Activated CD8-positive, alpha-beta T cell treated with anti-CD3 and anti-CD28 coated beads for 36 hours (primary cell): ENCODE data around the gene PRAMEF9. TPM values are rescaled to one million over a fixed set of nuclear protein-coding genes. Genes with fewer than 3 reads are reported as not detected.
"Not testable (repeated sequence)": the region's sequence is repeated elsewhere in the genome, so short reads cannot be mapped to it uniquely, and the experiment has no call there.

Source experiments
- ATAC-seq: fragments of 200-7000 bp; cut with Tn5 transposase; one replicate; pipeline ENCODE4 v1.10.0; 2021; ENCODE audit warnings: mild to moderate bottlenecking, moderate library complexity
- CTCF ChIA-PET: fragments of 350-600 bp; sonication (Branson Sonifier 250); formaldehyde crosslinking; loops from one replicate; lab custom pipeline; 2021; ENCODE audit warnings: antibody characterized with exemption; lab: Charles Lee
- POLR2A ChIA-PET: fragments of 350-600 bp; sonication (Branson Sonifier 250); formaldehyde crosslinking; loops from one replicate; lab custom pipeline; 2021; ENCODE audit warnings: antibody characterized with exemption; lab: Charles Lee
- DNase-seq: peaks from one replicate; pipeline ENCODE4 v3.0.0-alpha.2; 2020
- H3K27ac Mint-ChIP-seq: one replicate; pipeline ENCODE4 v1.8.0; 2021; ENCODE audit warnings: mild to moderate bottlenecking, mixed read lengths
- H3K27me3 Mint-ChIP-seq: one replicate; pipeline ENCODE4 v1.8.0; 2021; ENCODE audit warnings: mixed read lengths
- H3K36me3 Mint-ChIP-seq: one replicate; pipeline ENCODE4 v1.8.0; 2021; ENCODE audit warnings: low read depth, mixed read lengths
- H3K4me1 Mint-ChIP-seq: one replicate; pipeline ENCODE4 v1.8.0; 2021; ENCODE audit warnings: low read depth, mixed read lengths
- H3K4me3 Mint-ChIP-seq: one replicate; pipeline ENCODE4 v1.8.0; 2021; ENCODE audit warnings: mild to moderate bottlenecking, moderate library complexity, mixed read lengths
- H3K9me3 Mint-ChIP-seq: one replicate; pipeline ENCODE4 v1.8.0; 2021; ENCODE audit warnings: mixed read lengths
- CTCF ChIP-seq: fragments of 200-600 bp; IDR thresholded peaks from one replicate; pipeline ENCODE4 v1.8.0; 2022; ENCODE audit warnings: antibody characterized with exemption, mild to moderate bottlenecking
- intact Hi-C: fragments of 100-400 bp; cut with micrococcal nuclease; formaldehyde crosslinking; loops from one replicate; pipeline ENCODE4 v1.10.0; 2022
- total RNA-seq, 2 experiments: library from RNA; stranded (reverse); gene quantifications; one replicate each; pipeline ENCODE4 v1.2.3, GENCODE V29; 2021

The PRAMEF9 gene
- not detected for total RNA-seq

- H3K27ac Mint-ChIP-seq, H3K4me1 Mint-ChIP-seq, POLR2A ChIA-PET, intact Hi-C loops, ATAC-seq, H3K9me3 Mint-ChIP-seq, DNase-seq, H3K4me3 Mint-ChIP-seq, H3K36me3 Mint-ChIP-seq, H3K27me3 Mint-ChIP-seq, CTCF ChIA-PET: not testable (repeated sequence)
These were observed at the start of gene PRAMEF9 for GRCh38 chr1:13171548-13171947. Gene PRAMEF9 (plus strand): TSS chr1:13171848. CDS start chr1:13175281, 3,433 bp downstream.

- intact Hi-C loops, DNase-seq, ATAC-seq, H3K4me1 Mint-ChIP-seq, H3K36me3 Mint-ChIP-seq, H3K27me3 Mint-ChIP-seq, H3K9me3 Mint-ChIP-seq, POLR2A ChIA-PET, CTCF ChIA-PET, H3K27ac Mint-ChIP-seq, H3K4me3 Mint-ChIP-seq: not testable (repeated sequence)
These were observed 15.7 kb upstream of the PRAMEF9 start, which contains the start of gene PRAMEF26 for GRCh38 chr1:13155909-13156308. Gene PRAMEF26 (minus strand): TSS chr1:13156009. CDS start chr1:13153095, 2,914 bp downstream.

- not testable (repeated sequence) for ATAC-seq
These were observed 6.1 kb upstream of the PRAMEF9 start, which contains the start of gene HNRNPCL4 for GRCh38 chr1:13165531-13165930. Gene HNRNPCL4 (minus strand): TSS chr1:13165631. CDS start chr1:13165467, 164 bp downstream.

GRCh38 chr1:13201309-13201708, 29.7 kb downstream of the PRAMEF9 start, which contains the start of gene PRAMEF13:
Gene PRAMEF13 (minus strand): TSS chr1:13201409. CDS start chr1:13199589, 1,820 bp downstream.
- H3K27me3 Mint-ChIP-seq, CTCF ChIA-PET, H3K27ac Mint-ChIP-seq, H3K4me1 Mint-ChIP-seq, DNase-seq, ATAC-seq, intact Hi-C loops, H3K4me3 Mint-ChIP-seq, H3K9me3 Mint-ChIP-seq, POLR2A ChIA-PET, H3K36me3 Mint-ChIP-seq: not testable (repeated sequence)

More at GRCh38 chr1:13165531-13165930, 6.1 kb upstream of the PRAMEF9 start, which contains the start of gene HNRNPCL4:
- H3K9me3 Mint-ChIP-seq, intact Hi-C loops, POLR2A ChIA-PET, H3K27ac Mint-ChIP-seq, H3K36me3 Mint-ChIP-seq, CTCF ChIA-PET, H3K4me1 Mint-ChIP-seq, H3K27me3 Mint-ChIP-seq, H3K4me3 Mint-ChIP-seq, DNase-seq: not testable (repeated sequence)

- CTCF ChIA-PET, DNase-seq, H3K9me3 Mint-ChIP-seq, H3K4me3 Mint-ChIP-seq, POLR2A ChIA-PET, H3K27ac Mint-ChIP-seq, H3K4me1 Mint-ChIP-seq, ATAC-seq, H3K36me3 Mint-ChIP-seq, H3K27me3 Mint-ChIP-seq, intact Hi-C loops: not testable (repeated sequence)
These were observed 37.1 kb downstream of the PRAMEF9 start for GRCh38 chr1:13208712-13209111.

GRCh38 chr1:13216619-13217018, 45.0 kb downstream of the PRAMEF9 start:
- POLR2A ChIA-PET, H3K36me3 Mint-ChIP-seq, H3K9me3 Mint-ChIP-seq, H3K4me1 Mint-ChIP-seq, ATAC-seq, H3K27ac Mint-ChIP-seq, H3K27me3 Mint-ChIP-seq, H3K4me3 Mint-ChIP-seq, DNase-seq, CTCF ChIA-PET, intact Hi-C loops: not testable (repeated sequence)

- H3K4me1 Mint-ChIP-seq, H3K27ac Mint-ChIP-seq, H3K4me3 Mint-ChIP-seq, intact Hi-C loops, H3K9me3 Mint-ChIP-seq, H3K36me3 Mint-ChIP-seq, DNase-seq, POLR2A ChIA-PET, CTCF ChIA-PET, H3K27me3 Mint-ChIP-seq, ATAC-seq: not testable (repeated sequence)
These were observed 47.6 kb downstream of the PRAMEF9 start for GRCh38 chr1:13219203-13219602.

GRCh38 chr1:13222788-13223187, 51.1 kb downstream of the PRAMEF9 start:
- DNase-seq, H3K4me1 Mint-ChIP-seq, ATAC-seq, H3K4me3 Mint-ChIP-seq, H3K27me3 Mint-ChIP-seq, intact Hi-C loops, H3K36me3 Mint-ChIP-seq, H3K9me3 Mint-ChIP-seq, POLR2A ChIA-PET, H3K27ac Mint-ChIP-seq, CTCF ChIA-PET: not testable (repeated sequence)

- no peaks in the 10 kb centered on the region for H3K4me1 Mint-ChIP-seq
- no peak overlapping the region for H3K27ac Mint-ChIP-seq
- DNase-seq: no peak
- ATAC-seq: no peak
- intact Hi-C loops: no loop called here
- no peaks in the 10 kb centered on the region for H3K9me3 Mint-ChIP-seq
- ChIA-PET POLR2A (no interaction called here), CTCF (no interaction called here)
- TF ChIP-seq CTCF: no peak
- H3K4me3 Mint-ChIP-seq: no peak overlapping the region
- H3K27me3 Mint-ChIP-seq: peaks cover 4% of the 10 kb centered on the region
- no peaks in the 10 kb centered on the region for H3K36me3 Mint-ChIP-seq
These were observed 52.9 kb downstream of the PRAMEF9 start for GRCh38 chr1:13224480-13225060.

- H3K27me3 Mint-ChIP-seq, intact Hi-C loops, H3K27ac Mint-ChIP-seq, H3K4me3 Mint-ChIP-seq, H3K9me3 Mint-ChIP-seq, ATAC-seq, CTCF ChIA-PET, H3K36me3 Mint-ChIP-seq, POLR2A ChIA-PET, DNase-seq, H3K4me1 Mint-ChIP-seq: not testable (repeated sequence)
These were observed 54.1 kb downstream of the PRAMEF9 start, which contains the start of gene PRAMEF18 for GRCh38 chr1:13225675-13226204. Gene PRAMEF18 (minus strand): TSS chr1:13226154. CDS start chr1:13226106, 48 bp downstream.
